HL-60/S4 (cell line): Measurements from ENCODE around the gene P2RY2.
"Not testable (repeated sequence)": the region's sequence is repeated elsewhere in the genome, so short reads cannot be mapped to it uniquely, and the experiment has no call there.

Experiments
- in situ Hi-C: fragments of 300-500 bp; cut with MboI; formaldehyde crosslinking; loops from 2 replicates; pipeline ENCODE4 v1.14.3; 2022; ENCODE audit warnings: low sequenced_read_pairs

P2RY2 gene

DNA sequence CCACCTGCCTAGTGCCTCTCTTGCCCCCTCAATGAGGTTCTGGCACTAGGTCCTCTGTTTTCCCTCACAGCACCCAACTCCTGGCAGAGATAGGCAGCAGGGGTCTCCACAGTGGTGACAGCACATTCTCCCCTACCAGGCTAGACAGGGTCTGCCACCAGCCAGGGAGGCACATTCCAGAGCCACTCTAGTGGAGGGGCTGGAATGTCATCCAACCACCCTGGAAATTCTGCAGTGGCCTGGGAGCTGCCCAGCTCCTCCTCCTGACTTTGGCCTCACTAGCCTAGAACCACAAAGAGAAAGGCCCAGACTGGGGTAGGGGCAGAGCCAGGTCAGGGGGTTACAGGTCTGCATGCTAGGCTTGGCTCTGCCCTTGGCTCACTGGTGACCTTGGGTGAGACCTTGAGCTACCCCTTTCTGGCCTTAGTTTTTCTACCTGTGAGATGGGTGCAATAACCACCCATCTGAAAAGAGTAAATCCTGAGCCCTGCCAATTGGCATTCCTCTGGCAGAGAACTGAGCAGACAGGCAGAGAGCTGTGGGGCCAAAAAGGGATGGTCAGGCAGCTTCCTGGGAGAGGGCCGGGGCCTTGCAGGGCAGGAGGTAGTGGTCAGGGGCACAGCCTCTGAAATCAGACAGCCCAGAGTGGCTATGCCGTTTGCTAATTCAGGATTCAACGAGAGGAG is 7.1 kb downstream of the P2RY2 start:
- in situ Hi-C loops: no loop called here

DNA sequence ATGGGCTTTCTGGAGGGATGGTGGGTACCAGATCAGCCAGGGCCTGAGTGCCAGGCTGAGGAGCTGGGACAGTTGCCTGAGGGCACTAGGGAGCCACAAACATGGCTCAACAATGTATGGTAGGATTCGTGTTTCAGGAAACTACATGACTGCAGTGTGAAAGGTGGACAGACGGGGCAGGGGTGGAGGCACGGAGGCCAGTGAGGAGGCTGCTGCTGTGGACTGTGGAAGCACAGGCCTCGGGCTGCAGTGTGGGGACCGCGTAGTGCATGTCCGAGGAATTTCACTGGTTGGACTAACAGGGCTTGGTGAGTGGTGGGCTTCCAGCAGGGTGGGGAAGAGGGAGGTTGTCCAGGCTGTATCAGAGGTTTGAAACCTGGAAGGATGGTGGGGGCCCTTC is 7.8 kb downstream of the P2RY2 start:
- in situ Hi-C loops: no loop called here

DNA sequence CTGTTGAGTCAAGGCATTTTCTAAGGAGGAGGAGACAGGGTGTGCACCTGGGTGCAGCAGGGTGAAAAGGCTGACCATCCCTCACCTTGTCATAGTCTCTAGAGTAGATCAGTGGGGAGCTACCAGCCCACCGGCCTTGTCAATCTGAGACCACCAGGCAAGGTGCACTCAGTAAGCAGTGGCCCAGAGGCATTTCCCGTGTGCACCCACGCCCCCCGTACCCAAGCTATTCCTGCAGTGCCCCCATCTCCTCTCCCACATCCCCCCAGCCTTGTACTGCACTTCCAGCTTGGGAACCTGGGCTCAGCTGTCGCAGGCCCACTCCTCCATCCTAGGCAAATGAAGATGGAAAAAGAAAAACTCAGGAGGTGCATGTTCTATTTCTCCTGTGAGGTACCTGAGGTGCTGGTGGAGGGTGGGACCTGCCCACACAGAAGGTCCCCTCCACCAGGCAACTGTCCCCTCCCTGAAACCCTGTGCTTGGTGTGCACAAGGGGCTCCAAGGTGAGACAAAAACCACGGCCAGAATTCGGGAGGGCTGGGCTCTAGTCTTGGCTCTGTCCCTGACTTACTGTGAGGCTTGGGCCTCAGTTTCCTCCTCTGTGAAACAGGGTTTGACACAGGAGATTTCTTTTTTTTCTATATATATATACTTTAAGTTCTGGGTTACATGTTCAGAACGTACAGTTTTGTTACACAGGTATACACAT is 8.4 kb downstream of the P2RY2 start:
- in situ Hi-C loops: no loop called here

GRCh38 chr11:73227571-73228211 is 9.6 kb downstream of the P2RY2 start:
- in situ Hi-C loops: no loop called here

DNA sequence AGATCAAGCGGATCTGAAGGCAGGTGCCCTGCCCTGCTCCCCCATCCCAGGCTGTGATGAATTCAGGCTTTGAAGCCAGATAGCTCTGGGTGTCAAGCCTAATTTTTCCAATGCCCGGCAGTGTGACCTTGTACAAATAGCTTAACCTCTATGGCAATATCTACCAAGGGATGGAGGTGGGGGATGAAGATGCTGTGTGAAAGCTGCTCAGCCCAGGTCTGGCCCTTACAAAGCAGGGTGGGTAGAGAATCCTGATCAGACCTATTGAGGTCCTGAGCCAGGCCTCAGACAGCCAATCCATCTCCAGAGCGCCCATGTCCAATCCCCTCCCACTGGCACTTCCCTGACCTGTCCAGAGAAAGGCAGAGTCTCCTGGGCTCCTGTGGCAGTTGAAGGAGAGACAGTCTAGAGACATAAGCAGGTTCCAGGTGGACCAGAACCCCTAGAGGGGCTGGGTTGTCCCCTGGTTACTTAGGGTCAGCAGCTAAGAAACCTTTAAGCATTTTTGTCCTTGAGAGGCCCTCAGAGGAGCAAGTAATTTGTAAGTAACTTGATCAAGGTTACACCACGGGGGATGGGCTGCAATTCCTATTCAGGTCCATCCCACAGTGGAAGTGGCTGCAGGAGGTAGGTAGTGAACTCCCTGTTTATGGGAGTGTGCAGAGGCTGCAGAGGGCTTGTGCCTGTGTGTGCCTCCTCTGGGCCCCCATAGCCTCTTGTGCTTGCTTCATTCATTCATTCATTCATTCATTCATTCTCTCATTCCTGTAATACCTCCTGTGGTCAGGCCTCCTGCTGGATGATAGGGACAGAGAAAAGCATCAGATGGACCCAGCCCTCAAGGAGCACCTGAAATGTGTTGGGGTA is 10.4 kb downstream of the P2RY2 start:
- in situ Hi-C loops: no loop called here

GRCh38 chr11:73229321-73229895 is 11.3 kb downstream of the P2RY2 start:
- in situ Hi-C loops: no loop called here

GRCh38 chr11:73229896-73230875 is 12.1 kb downstream of the P2RY2 start:
- in situ Hi-C loops: no loop called here

- in situ Hi-C loops: no loop called here
These were observed 12.8 kb downstream of the P2RY2 start for GRCh38 chr11:73230931-73231330.

GRCh38 chr11:73232487-73232886 is 14.4 kb downstream of the P2RY2 start:
- in situ Hi-C loops: not testable (repeated sequence)

GRCh38 chr11:73233211-73233610 is 15.1 kb downstream of the P2RY2 start:
- in situ Hi-C loops: no loop called here

GRCh38 chr11:73233692-73234470 is 15.8 kb downstream of the P2RY2 start:
- in situ Hi-C loops: no loop called here

GRCh38 chr11:73234471-73235181 is 16.5 kb downstream of the P2RY2 start:
- in situ Hi-C loops: no loop called here

DNA sequence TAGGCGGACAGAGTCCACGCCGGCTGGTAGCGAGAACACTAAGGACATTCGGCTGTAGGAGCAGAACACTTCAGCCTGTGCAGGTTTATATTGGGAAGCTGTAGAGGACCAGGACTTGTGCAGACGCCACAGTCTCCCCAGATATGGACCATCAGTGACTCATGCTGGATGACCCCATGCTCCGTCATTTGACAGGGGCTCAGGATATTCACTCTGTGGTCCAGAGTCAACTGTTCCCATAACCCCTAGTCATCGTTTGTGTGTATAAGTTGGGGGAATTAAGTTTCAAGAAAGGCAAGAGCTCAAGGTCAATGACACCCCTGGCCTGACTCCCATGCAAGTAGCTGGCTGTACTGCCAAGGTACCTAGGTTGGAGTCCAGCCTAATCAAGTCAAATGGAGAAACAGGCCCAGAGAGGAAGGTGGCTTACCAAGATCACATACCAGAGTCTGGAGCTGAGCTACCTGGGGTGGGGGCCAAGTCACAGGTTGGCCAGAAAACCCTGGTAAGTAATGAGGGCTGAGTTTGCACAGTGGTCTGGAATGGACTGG is 17.2 kb downstream of the P2RY2 start:
- in situ Hi-C loops: no loop called here

DNA sequence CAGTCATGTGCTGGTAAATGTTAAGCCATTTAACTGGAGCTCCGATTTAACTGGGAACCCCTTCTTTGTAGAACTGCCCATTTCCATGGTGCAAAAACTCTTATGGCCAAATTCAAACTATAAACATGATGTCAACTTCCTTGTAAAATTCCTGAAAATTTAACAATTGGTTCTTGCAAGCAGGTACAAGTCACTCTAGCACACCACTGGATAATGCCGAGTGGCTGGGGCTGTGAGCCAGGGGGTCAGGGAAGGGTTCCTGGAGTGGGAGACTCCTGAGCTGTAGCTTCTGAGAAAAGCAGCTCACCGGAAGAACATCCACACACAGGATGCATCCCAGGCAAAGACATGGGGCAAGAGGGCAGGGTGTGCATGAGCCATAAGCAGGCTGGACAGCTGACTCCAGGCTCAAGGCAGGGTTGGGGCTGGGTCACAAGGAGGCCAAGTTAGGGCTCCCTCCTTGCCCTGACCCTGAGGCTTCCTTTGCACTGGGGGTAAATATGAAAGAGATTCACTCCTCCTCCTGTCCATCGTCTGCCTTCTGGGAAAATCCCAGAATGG is 18.2 kb downstream of the P2RY2 start:
- in situ Hi-C loops: no loop called here

DNA sequence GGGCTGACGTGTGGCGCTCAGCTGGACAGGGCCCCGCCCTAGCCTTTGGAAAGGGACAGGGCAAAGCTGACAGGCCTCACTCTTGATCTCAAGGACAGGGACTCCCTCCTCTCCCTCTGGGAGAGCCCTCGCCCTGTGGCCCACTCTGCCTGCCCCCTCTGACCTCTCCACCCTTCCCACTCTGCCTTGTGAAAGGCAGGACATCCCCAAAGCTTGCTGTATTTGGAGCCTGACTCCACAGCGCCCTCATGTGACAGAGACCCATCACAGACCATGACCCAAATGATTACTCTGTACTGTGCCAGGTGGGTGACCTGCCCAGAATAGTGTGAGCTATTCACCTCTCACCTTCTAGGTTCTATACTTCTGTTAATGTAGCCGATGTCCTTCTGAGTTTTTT is 18.8 kb downstream of the P2RY2 start:
- in situ Hi-C loops: no loop called here

GRCh38 chr11:73237471-73238290 is 19.6 kb downstream of the P2RY2 start:
- in situ Hi-C loops: no loop called here

- in situ Hi-C loops: no loop called here
These were observed 21.0 kb downstream of the P2RY2 start for GRCh38 chr11:73239111-73239521.
